Measurements from ENCODE around the gene CD4.

CD4 gene

DNA sequence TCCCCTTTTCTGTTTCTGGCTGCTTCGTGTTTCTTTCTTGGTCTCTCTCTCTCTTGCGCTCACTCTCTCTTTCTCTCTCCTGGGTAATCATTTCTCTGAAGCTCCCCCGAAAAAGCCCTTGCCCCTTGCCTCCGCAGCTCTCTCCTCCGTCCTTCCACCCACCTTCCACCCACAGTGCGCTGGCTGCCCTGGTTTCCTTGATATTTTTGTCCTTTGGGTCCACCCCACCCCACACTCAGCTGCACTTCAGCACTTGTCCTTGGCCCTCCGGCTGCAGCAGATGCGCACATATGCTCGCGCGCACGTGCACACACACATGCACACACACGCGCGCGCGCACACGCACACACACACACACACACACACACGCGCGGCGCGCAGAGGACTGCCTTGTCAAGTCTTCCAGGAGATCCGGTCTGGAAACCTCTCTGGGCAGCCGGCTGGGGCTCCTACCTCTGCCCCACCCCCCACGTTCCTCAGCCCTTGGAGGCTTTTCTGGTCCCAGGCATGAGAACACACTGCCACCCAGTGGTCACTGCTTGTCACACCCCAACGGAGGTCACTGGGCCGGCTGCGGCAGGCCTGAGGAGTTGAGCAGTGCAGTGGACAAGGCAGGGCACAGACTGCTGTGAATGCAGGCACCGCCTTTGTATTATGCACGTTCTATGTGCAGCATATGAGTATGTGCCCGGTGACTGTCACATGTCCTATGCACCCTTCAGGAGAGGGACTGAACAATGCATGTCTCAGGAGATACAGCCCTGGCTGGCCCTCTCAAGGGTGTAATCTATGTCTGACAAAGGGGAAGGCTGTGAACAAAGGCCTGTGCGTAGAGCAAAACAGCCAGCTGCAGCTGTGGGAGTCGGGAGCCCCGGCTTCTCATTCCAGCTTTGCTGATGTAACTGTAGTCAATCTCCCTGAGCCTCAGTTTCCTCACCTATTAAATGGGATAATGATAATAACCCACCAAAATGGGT is 10.5 kb upstream of the CD4 start:
- DNase-seq: peak; percentile 84

DNA sequence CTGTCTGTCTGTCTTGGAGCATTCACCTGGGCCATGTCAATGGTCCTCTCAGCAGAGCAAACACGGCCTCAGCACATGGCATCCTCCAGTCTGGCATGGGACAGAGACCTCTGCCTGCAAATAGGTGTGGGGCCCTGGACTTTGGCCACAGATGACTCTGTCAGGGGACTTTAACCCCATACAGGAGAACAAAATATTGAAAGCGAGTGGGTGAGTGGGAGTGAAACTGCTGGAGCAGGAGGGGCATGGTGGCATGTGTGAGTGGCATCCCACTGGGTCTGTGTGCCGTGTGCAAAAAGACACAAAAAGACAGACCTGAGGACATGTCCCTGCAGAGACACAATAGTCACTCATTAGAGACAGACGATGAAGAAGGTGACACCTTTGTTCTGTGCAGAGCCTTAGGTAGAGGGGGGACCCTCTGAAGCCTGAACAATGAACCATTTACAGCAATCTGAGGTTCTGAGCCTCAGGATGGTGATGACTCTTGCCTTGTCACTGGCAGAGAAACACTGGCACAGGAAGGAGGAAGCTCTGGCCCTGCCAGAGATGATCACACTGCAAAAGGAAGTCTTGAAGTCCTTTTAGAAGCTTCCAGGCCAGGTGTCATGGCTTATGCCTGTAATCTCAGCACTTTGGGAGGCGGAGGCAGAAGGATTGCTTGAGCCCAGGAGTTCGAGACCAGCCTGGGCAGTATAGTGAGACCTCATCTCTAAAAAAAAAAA is 9.5 kb upstream of the CD4 start:
- DNase-seq: no peak

DNA sequence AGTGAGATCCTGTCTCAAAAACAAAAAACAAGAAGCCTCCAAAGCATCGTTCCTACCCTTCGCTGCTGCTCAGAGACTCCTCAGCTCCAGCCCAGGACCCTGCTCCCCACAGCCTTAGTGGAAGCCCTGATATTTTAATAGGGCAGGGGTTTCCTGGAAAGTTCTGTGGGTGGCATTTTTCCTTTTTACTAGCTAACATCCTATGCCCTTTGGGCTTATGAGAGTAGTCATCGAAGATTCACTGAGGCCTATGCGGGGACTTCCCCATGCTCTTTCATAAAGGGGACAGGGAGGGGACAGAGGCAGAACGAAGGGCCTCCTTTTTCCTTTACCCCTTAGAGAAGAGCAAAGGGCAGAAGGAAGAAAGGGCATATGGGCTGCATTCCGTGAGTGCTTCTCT is 8.8 kb upstream of the CD4 start:
- DNase-seq: no peak

DNA sequence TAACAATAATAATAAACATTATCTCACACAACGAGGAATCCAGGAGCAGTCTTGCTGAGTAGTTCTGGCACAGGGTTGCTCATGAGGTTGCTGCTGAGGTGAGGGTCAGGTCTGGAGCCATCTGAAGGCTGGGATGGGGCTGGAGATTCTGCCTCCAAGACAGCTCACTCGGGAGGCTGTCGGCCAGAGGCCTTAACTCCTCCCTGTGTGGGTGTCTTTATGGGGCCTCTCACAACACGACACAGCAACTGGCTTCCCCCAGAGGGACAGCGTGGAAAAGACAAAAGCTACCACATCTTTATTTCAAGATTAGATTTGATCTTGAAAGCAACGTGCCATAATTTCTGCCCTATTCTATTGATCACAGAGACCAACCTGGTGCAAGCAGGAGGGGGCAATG is 7.2 kb upstream of the CD4 start:
- DNase-seq: no peak

DNA sequence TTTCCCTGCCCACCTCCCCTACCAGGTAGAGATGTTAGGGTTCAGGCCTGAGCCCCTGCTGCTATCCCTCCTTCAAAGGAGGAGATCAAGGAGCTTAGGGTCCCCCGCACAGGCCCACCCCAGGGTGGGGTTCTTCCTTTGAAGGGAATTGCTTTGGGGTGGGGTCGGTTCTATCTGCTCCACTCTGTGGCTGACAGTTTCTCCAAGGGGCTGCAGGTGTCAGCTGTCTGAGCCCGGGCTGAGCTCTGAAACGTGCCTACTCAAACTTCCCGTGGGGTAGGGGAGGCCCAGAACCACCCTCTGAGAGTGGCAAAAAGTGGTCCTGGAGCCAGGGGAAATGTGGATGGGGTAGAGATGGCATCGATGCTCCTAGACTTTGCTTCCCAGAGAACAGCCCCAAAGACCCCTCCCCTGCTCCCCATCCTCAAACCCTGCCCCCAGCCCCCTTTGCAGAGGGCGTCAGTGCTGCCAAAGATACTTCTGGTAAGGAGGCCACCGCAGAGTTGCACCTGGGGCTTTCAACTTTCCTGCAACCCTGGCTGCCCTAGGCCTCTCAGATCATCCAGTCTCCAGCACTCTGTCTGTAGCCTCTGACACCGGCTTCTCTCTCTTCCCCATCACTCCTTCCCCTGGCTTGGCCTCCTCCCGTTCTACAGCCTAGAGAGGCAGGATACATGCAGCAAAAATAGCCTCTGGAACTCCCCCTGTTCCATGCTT is 6.3 kb upstream of the CD4 start:
- DNase-seq: no peak

DNA sequence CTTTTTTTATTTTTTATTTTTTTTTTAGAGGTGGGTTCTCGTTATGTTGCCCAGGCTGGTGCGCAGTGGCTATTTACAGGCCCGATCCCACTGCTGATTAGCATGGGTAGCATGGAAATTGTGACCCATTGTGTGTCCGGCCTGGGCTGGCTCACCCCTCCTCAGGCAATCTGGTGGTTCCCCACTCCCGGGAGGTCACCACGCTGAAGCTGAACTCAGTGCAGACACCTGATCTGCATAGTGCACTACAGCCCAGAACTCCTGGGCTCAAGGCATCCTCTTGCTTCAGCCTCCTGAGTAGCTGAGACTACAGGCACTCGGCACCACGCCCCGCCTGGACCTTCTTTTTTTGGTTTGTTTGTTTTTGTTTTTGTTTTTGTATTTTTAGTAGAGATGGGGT is 5.5 kb upstream of the CD4 start:
- DNase-seq: no peak

DNA sequence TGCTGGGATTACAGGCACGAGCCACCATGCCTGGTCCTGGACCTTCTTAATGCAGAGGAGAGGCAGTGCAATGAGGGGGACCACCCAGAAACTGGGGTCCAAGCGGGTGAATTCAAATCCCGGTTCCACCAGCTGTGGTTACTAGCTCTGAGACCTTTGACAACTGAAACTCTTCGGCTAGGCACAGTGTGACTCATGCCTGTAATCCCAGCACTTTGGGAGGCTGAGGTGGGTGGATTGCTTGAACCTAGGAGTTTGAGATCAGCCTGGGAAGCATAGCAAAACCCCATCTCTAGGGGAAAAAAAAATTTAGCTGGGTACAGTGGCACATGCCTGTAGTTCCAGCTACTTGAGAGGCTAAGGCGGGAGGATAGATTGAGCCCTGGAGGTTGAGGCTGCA is 5.0 kb upstream of the CD4 start:
- DNase-seq: no peak

DNA sequence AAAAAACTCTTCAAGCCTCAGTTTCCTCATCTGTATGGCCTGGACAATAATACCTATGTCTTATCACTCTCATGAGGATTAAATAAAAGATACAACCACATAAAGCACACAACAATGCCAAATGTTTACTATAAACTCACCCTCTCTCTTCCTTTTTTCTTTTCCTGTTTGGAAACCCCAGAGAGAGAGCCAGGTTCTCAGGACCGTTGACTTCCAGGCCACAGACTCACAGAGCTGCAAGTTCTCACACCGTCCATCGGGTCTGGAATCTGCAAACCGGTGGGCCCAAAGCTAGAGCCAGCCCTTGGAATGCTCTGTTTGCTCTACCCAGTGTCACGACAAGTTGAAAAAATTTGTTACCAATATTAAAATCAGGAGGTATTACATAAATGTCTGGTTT is 4.6 kb upstream of the CD4 start:
- DNase-seq: no peak

DNA sequence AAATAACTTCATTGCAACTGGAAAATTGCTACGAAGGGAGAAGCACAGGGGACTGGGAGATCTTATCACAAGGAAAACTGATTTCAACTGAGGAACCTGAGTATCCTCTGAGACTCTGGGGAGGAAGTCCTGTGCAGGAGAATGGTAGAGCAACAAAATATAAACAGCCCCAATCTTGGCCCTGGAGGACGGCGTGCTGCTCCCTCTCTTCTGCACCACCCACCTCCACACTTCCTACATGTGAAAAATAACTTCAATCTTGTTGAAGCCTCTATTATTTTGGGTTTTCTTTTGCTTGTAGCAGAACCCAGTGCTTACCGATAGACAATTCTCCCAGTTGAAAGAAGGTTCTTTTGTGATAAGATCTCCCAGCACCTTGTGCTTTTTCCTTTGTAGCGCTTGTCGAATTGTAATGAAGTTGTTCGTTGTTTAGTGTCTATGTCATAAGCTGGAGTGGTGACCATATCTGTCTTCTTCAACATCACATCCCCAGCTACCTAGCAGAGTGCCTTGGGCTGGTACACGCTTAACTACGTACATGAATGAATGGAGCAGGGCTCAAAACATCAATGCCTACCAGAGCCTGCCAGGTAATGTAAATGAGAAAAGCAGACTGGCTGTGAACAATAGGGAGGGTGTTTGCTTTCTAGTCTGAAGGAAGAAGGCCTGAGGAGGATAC is 2.8 kb upstream of the CD4 start:
- DNase-seq: no peak

DNA sequence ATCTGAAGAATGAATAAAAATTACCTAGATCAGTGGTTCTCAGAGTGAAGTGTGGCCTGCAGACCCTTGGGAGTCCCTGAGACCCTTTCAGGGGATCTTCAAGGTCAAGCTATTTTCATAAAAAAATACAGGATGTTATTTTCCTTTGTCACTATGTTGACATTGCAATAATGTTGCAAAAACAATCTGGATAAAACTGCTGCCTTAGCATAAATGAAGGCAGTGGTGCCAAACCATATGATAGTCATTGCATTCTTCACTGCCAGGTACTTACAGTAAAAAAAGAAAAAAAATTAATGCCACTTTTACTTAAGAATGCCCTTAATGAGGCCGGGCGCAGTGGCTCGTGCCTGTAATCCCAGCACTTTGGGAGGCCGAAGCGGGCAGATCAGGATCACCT is 2.0 kb upstream of the CD4 start:
- DNase-seq: no peak

DNA sequence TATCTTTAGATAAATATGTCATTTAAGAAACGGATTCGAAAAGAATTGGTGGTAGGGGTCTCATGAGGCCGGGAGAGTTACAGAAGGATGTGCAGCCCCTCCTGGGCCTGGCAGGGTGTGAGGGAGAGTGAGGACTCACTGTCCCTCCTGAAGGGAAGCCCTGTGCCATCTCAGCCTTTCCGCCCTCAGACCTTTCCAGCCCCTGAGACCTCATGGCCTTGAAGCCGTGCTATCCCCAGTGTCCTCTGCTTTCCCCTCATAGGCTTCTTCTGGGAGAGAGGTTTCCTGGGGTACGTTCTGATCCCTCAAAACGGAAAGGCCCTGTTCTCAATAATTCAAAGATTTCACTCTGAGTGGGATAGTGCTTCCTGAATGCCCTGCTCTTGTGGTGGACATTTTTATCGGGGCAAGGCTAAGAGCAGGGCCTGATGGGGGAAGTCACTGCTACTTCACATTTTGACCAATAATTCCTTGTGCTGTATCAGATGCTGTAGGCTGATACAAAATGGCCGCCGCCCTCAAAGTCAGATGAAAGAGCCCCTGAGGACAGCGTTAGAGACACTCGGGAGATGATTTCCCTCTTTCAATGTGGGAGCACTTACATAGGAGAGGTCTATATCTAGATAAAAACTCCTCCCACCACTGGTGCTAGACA is 1.3 kb downstream of the CD4 start:
- DNase-seq: no peak

DNA sequence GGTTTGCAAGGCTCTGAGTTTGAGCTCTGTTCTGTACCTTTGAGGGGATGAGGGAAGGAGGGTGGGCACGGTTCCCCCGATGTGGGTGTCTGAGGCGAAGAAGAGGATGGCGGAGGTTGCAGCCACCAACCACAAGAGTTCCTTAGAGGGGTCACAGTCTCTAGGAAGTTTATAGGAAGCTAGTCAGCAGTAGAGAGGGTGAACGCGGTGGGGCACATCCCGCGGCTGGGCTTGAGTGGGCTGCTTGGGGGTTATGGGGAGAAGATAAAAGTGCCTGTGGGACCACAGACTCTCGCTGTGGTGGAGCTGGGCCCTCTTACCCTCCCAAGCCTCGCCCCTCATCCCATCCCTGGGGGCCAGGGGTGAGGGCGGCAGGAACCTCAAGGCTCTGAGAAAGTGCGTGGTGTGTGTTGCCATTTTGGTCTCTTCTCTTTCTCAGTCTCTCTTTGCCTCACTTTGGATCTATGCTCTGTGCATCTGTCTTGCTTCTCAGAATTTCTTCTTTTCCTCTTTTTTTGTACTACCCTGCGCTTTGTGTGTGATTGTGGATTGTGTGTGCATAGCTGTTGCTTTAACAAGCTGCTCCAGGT is 2.7 kb downstream of the CD4 start:
- no peak for DNase-seq

DNA sequence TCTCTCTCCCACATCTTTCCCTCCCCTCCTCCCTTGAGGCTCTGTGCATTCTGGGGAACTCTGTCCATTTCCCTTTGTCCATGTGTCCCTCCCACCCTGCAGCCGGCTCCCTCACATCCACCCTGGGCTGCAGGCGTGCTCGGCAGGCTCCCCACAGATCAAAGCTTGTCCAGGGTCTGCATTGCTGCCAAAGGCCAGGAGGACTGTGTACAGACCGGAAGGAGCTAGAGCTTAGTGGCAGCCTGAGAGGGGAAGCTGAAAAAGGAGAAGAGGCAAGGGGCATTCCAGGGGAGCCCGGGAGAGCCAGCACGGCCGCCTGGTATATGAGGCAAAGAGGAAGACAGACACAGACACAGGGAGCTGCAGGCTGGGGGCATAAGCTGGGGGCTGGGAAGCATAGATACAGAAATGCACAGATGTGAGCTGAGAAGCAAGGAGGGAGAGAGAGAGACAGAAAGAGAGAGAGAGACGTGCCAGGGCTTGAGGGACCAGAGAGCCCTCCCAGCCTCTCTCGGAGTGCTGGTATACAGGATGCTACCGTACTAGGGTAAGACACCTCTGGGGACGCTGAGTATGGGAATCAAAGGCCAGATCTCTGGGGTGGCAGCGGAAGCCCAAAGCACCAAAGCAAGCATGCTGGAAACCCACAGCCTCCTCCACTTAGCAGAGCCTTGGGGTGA is 3.3 kb downstream of the CD4 start:
- no peak for DNase-seq

DNA sequence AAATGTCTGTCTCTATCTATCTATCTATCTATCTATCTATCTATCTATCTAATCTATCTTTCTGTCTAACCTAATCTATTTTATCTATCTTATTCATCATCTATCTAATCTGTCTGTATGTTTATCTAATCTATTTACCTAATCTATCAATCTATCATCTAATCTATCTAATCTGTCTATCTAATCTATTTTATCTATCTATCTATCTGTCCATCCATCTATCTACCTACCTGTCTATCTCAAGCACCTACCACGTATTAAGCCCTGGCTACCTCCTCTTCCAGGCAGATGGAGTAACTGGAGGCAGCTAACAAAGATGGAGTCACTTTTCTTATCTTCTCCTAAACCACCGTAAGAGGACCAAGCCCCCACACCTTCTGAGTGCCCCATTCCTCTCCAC is 5.8 kb downstream of the CD4 start:
- DNase-seq: no peak

DNA sequence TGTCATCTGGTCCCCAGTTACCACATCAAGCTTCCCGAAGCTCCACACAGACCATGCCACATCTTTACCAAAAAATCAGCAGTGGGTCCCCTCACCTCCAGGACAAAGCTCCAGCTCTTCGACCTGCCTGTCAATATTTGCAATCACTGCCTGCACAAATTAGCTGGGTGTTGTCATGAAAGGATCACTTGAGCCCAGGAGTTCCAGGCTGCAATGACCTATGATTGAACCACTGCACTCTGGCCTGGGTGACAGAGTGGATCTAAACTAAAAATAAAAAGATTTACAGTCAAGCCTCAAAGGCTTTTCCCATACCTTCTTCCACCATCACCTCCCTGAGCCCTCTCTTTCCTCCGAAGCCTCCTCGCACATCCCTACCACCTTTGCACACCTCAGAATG is 7.2 kb downstream of the CD4 start:
- no peak for DNase-seq

DNA sequence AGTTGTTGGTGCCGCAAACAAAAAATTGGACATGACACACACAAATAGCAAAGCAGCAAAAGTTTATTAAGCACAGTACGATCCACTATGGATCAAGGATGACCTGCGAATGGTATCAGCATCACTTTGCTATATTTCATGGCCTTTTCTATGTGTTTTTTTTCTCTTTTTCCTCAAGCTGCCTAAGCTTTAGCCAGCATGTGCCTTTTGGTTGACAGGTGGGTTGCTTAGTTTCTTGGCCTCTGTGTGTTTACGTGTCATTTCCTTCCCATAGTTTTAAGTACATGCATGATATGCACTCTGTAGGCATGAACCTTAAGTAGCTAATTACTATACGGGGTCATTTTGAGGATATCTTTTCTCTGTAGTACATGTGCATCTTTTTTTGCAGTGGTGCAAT is 9.8 kb downstream of the CD4 start:
- no peak for DNase-seq

DNA sequence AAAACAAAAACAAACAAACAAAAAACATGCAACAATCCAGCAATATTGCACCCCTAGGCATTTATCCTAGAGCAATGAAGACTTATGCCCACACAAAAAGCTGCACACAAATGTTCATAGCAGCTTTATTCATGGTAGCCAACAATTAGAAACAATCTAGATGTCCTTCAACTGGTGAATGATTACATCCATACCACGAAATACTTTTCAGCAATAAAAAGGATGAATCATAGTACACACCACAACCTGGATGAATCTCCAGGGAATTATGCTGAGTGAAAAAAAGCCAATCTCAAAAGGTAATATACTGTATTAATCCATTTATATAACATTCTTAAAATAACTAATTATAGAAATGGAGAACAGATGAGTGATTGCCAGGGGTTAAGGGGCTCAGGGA is 17.8 kb downstream of the CD4 start:
- peak; percentile 12 for DNase-seq

DNA sequence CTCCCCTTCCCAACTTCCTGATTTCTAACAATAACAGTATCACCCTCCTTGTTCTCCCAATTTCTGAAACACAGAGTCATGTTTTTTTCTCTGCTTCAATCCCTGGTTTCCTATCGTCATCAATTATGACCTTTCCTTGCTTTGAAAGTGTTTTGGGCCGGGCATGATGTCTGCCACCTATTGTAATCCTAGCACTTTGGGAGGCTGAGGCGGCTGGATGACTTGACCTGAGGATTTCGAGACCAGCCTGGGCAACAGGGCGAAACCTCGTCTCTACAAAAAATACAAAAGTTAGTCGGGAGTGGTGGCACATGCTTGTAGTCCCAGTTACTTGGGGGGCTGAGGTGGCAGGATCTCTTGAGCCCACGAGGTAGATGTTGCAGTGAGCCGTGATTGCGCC is 19.7 kb downstream of the CD4 start:
- DNase-seq: no peak

DNA sequence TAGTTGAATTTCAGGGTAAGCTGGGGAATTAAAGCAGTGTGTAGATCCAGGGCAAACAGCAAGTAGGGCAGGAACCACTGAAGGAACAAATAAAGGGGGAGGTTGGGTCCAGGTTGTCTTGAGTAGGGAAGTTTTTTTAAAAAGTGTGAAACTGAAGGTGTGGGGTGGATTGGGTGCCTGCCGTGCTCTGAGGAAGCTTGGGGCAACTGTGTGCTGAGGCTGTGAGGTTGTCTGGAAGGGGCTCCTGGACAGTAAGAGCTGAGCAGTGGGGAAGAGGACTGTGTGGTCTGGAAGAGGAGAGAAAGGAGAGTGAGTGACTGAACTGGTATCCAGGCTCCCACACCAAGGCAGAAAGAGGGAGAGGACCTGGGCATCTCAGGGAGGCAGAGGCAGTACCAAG is 21.4 kb downstream of the CD4 start:
- no peak for DNase-seq

DNA sequence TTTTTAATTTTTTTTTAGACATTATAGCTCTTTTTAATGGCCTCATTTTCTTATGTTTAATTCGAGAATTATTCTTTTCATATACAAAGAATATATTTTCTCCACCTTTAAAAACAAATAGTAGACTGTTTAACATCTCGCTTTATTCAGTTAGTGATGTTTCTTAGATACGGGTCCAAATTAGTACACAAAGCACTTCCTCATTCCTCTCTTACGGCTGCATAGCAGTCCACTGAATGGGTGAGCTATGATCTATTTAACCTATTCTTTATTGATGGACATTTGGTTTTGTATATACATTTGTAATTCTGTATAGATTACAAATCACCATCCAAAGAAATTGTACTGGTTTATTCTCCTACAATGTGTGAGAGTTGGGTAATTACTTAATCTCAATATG is 24.0 kb downstream of the CD4 start:
- no peak for DNase-seq

DNA sequence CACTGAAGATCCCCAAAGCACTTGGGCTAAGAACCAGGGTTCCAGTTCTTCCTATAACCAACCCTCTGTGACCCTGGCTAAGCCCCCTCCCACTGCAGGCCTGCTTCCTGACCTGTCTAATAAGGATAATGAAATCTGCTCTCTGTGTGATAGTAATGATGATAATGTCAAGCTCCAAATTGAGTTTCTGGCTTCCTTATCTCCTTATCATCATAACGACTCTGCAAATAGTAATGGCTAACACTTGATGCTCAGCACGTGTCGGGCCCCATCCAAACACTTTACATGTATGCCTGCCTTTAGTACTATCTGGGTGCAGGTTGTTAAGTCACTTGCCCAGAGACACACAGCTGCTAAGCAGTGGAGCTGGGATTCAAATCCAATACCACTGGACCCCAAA is 27.3 kb downstream of the CD4 start:
- DNase-seq: no peak

DNA sequence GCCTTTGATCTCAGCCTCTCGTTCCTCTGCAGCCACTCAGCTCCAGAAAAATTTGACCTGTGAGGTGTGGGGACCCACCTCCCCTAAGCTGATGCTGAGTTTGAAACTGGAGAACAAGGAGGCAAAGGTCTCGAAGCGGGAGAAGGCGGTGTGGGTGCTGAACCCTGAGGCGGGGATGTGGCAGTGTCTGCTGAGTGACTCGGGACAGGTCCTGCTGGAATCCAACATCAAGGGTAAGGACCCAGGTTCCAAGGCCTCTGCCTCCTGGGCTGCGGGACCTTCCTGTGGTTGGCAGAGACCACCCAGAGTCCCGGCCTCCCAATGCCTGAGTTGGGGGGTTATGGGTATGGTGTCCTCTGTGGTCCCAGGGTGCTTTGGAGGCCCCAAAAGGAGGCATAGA is 27.8 kb downstream of the CD4 start:
- DNase-seq: no peak

All from NCI-H226 (cell line).